CD4-positive, alpha-beta T cell treated with Interleukin-2 at 100 ng/mL for 4 hours (primary cell): ENCODE data around the gene STX4.

Experiments used
- DNase-seq: peaks from one replicate; pipeline ENCODE4 v3.0.0-alpha.2; 2020; ENCODE audit warnings: low spot score

The STX4 gene

DNA sequence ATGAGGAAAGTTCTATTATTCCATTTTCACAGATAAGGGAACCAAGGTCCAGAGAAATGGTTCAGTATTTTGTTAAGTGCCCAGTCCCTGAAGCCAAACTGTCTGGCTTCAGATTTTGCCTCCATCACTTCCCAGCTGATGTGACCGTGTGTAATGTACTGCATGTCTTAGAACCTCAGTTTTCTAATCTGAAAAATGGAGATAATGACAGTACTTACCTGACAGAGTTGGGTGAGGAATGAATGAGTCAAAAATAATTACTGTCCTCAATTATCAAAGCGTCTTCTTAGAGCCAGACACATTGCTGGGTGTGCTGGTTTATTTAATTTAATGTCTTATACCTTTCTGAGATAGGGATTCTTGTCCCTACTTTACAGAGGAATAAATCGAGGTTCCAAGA is 34.0 kb downstream of the STX4 start:
- no peak for DNase-seq

- DNase-seq, result no peak
Measured at GRCh38 chr16:31071861-31072260, 38.5 kb downstream of the STX4 start.

DNA sequence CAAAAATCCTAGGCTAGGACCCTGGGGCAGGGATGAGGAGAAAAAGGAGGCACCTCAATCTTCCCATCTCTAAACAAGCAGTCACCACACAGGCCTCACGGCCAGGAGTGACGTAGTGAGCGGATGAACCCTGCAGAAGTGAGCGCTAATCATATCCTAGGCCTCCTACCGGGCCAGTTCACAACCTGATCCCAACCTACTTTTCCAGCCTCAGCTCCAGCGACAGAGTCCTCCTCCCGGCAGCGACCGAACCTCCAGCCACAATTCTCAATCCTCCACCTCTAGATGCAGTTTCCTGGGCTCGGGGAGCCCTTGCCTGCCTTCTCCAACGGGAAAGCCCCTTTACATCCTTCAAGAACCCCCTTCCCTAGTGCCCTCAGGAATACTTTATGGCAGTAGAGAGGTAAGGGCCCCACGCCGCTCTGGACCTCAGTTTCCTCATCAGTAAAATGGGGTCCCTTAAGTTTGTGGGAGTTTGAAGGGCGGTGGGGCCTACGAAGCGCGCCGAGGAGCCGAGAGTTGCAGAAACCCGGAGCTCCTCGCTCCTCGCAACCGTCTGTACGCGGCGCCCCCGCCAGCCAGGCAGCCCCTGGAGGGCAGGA is 39.3 kb downstream of the STX4 start:
- peak; percentile 26 for DNase-seq

DNA sequence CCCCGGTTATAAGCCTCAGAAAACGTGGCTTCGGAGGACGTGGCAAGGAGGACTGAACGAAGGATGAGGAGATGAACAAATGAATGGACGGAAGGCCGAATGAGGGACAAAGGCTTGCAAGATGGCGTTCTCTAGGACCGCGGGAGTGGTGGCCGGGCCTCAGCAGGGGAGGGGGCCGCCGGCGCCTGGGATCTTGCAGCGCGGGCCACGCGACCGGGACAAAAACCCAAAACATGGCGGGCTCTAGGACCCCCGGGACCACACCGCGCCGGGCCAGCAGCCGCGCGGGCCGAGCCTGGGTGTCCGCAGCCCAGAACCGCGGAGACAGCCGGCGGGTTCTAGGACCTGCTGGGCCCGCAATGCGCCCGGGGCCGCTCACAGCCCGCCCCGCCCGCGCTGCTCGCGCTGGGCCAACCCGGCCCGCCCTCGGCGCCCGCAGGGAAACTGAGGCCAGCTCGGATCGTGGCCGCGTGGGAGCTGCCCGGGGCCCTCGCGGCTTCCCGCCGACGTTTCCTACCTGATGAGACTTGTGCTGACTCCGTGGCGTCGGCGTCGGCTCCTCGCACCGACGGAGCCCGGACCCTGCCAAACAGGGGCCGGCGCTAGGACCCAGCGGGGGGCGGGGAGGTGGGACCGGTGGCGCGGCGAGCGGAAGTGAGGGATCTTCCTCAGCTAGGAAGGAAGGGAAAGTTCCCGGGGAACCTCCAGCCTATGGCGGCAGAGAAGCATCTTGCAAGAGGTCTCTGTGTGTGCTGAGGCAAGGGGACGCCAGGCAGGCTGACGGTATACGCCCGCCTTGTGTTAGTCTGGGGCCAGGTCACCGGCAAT is 40.0 kb downstream of the STX4 start:
- DNase-seq, result peak; percentile 83

DNA sequence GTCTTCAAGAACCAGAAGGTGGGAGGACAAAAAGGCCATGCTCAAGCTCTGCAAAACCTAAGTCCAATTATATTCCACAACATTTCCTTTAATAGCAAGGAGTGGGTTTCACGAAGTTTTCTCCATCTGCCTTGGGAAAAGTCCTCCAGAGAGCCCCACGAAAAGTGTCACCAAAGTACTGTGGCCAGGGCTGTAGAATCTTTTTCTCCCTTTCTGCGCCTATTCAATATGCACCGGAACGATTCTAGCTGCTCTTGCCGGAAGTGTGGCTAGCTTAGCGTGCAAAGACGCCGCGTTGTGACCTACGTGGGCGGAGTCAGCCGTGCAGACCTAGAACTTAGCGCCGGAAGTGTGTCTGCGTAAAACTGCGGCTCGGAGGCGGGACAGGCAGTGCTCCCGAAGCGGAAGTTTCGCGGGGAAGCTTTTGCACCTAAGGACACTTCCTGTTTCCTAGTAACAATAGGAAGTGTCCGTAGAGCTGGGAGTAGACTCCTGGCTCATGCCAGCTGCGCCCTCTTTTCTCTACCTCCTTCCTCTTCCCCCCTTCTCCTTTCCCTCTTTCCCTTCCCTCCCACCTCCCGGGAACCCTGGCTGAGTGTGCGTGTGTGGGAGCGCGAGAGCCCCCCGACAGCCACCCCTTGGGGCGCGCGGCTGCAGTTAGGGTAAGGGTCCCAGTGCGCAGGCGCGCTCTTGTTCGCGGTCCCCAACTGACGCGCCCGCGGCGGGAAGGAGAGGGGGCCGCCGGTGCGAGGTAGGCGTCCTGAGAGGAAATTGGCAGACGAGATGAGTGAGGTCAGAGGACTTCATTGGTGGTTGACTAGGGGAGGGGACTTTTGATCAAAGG is 40.8 kb downstream of the STX4 start, which contains the start of the genes ZNF646 and ZNF668:
Gene ZNF646 (plus strand): TSS at position 453 of the 844 bp plus-strand sequence. CDS start 1,903 bp downstream, outside the sequence.
Gene ZNF668 (minus strand): TSS at position 271 of the 844 bp plus-strand sequence. CDS start 9,781 bp downstream, outside the sequence.
- DNase-seq, result peak; percentile 98

GRCh38 chr16:31074814-31075183 is 41.4 kb downstream of the STX4 start:
- no peak for DNase-seq

DNA sequence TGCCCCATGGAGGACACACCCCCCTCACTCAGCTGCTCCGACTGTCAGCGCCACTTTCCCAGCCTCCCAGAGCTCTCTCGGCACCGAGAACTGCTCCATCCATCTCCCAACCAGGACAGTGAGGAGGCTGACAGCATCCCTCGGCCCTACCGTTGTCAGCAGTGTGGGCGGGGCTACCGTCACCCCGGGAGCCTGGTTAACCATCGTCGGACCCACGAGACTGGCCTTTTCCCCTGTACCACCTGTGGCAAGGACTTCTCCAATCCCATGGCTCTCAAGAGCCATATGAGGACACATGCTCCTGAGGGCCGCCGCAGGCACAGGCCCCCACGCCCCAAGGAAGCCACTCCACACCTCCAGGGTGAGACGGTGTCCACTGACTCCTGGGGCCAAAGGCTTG is 43.0 kb downstream of the STX4 start:
- no peak for DNase-seq

DNA sequence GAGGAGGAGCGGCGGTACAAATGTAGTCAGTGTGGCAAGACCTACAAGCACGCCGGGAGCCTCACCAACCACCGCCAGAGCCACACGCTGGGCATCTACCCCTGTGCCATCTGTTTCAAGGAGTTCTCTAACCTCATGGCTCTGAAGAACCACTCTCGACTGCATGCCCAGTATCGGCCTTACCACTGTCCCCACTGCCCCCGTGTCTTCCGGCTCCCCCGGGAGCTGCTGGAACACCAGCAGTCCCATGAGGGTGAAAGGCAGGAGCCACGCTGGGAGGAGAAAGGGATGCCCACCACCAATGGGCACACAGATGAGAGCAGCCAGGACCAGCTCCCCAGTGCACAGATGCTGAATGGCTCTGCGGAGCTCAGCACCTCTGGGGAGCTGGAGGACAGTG is 43.7 kb downstream of the STX4 start:
- DNase-seq, result no peak

DNA sequence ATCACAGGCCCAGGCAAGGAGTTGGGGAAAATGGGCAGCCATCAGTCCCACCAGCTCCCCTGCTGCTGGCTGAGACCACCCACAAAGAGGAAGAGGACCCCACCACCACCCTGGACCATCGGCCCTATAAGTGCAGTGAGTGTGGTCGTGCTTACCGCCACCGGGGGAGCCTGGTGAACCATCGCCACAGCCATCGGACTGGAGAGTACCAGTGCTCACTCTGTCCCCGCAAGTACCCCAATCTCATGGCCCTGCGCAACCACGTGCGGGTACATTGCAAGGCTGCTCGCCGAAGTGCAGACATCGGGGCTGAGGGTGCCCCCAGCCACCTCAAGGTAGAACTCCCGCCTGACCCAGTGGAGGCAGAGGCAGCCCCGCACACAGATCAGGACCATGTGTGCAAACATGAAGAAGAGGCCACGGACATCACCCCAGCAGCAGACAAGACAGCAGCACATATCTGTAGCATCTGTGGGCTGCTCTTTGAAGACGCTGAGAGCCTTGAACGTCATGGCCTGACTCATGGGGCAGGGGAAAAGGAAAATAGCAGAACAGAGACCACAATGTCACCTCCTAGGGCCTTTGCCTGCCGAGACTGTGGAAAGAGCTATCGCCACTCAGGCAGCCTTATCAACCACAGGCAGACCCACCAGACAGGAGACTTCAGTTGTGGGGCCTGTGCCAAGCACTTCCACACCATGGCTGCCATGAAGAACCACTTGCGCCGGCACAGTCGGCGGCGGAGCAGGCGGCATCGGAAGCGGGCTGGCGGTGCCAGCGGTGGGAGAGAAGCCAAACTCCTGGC is 44.4 kb downstream of the STX4 start:
- no peak for DNase-seq

- DNase-seq, result no peak
Measured at GRCh38 chr16:31078597-31079341, 45.4 kb downstream of the STX4 start.

GRCh38 chr16:31079342-31079944 is 46.1 kb downstream of the STX4 start:
- no peak for DNase-seq

GRCh38 chr16:31080035-31080629 is 46.8 kb downstream of the STX4 start:
- no peak for DNase-seq

GRCh38 chr16:31080756-31081419 is 47.5 kb downstream of the STX4 start:
- DNase-seq, result no peak

- no peak for DNase-seq
Measured at GRCh38 chr16:31081428-31082351, 48.3 kb downstream of the STX4 start.

DNA sequence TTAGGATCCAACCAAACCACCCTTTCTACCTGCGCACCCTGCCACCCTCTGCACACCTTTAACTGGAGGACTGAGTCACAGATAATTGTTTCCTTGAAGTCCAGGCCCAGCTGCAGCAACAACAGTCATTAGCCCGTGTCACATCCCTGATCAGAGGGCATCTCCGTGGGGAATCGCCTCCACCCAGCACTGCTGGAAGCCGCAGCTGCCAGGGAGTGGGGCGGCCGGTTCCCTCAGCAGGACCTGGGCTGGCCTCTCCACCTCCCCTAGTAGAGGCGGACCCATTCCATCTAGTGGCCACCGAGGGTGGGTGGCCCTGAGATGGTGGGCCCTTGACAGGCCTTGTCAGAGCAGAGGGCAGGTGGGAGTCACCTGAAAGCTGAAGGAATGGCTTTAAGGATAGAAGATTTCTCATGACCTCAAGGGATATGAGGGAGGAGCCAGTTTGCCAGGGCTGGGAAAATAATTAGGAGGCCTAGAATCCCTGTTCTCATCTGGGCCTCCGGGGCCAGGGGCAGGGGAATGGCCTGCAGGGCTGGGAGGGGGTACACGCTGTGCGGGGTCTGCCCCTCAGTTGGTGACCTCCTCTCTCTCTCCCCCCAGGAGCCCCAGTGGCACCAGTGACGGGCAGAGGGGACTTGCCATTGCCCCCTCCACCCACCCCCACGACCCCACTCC is 49.1 kb downstream of the STX4 start:
- no peak for DNase-seq

DNA sequence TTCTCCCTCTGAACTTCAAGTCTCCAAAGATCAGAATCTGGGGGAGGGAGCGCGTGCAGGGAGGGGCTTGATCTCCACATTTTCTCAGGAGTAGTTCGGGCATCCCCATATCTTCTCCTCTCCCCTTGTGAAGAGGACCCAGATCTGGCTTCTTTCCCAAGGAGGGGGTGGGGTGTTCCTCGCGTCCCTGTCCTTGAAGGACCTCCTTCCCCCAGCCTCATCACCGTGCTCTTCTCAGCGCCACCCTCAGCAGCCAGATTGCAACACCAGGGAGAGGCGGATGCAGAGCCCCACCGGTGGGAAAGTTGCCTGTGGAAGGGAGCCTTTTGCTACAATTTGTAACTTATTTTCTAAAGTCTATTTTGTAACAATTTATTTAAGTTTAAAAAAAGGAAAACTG is 49.7 kb downstream of the STX4 start:
- DNase-seq, result no peak

- no peak for DNase-seq
Measured at GRCh38 chr16:31083556-31083955, 50.2 kb downstream of the STX4 start.

GRCh38 chr16:31083981-31084380 is 50.6 kb downstream of the STX4 start:
- no peak for DNase-seq
